ENCODE results near the gene TSPAN31.

The TSPAN31 gene

GRCh38 chr12:57775563-57776246 is 30.9 kb downstream of the TSPAN31 start:
- Histone ChIP-seq H3K27ac (ENCODE audit: low read length) (no peak overlapping the region), H3K27me3 (ENCODE audit: low read depth, low read length) (no peaks in the 10 kb centered on the region), H3K4me3 (ENCODE audit: low read depth in 1 of 2, low read length in 2 of 2) (no peak overlapping the region), H3K36me3 (ENCODE audit: control insufficient read depth in 1 of 2, insufficient read depth in 2 of 2, low read length in 2 of 2) (peaks cover 0 to 3% of the 10 kb centered on the region in 2 donors), H3K9me3 (ENCODE audit: control insufficient read depth in 1 of 2, low read length in 2 of 2) (no peaks in the 10 kb centered on the region), H3K4me1 (ENCODE audit: control insufficient read depth in 1 of 2, insufficient read depth in 2 of 2, low read length in 2 of 2) (peaks cover 0 to 17% of the 10 kb centered on the region in 2 donors)

GRCh38 chr12:57776247-57776587 is 31.4 kb downstream of the TSPAN31 start:
- peaks cover 0 to 12% of the 10 kb centered on the region in 2 donors for H3K4me1 ChIP-seq (ENCODE audit: control insufficient read depth in 1 of 2, insufficient read depth in 2 of 2, low read length in 2 of 2)
- H3K27ac ChIP-seq (ENCODE audit: low read length), result no peak overlapping the region

DNA sequence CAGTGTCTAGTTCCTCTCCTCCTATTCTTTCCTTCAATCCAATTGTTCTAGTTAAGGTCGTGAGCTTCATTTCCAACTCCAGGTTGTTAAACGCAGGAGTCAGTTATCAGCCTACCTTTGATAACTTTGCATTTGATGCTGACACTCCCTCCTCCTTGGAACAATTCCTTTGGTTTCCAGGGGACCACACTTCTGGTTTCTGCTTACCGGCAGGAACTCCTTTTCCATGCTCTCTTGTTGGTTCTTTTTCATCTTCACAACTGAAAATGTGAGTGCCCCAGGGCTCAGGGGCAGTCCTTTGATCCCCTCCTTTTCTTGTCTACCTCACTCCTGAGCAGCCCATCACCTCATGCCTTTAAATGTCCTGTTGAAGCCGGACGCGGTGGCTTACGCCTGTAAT is 32.5 kb downstream of the TSPAN31 start:
- peaks cover 0 to 9% of the 10 kb centered on the region in 2 donors for H3K4me1 ChIP-seq (ENCODE audit: control insufficient read depth in 1 of 2, insufficient read depth in 2 of 2, low read length in 2 of 2)
- H3K27me3 ChIP-seq (ENCODE audit: low read depth, low read length), result no peaks in the 10 kb centered on the region
- no peak overlapping the region for H3K4me3 ChIP-seq (ENCODE audit: low read depth in 1 of 2, low read length in 2 of 2)
- no peaks in the 10 kb centered on the region for H3K9me3 ChIP-seq (ENCODE audit: control insufficient read depth in 1 of 2, low read length in 2 of 2)
- no peak overlapping the region for H3K27ac ChIP-seq (ENCODE audit: low read length)
- H3K36me3 ChIP-seq (ENCODE audit: control insufficient read depth in 1 of 2, insufficient read depth in 2 of 2, low read length in 2 of 2), result peaks cover 0 to 3% of the 10 kb centered on the region in 2 donors

More at GRCh38 chr12:57776247-57776587, 31.4 kb downstream of the TSPAN31 start:
- no peaks in the 10 kb centered on the region for H3K9me3 ChIP-seq (ENCODE audit: control insufficient read depth in 1 of 2, low read length in 2 of 2)
- H3K4me3 ChIP-seq (ENCODE audit: low read depth in 1 of 2, low read length in 2 of 2), result no peak overlapping the region
- H3K27me3 ChIP-seq (ENCODE audit: low read depth, low read length), result no peaks in the 10 kb centered on the region
- peaks cover 0 to 3% of the 10 kb centered on the region in 2 donors for H3K36me3 ChIP-seq (ENCODE audit: control insufficient read depth in 1 of 2, insufficient read depth in 2 of 2, low read length in 2 of 2)

DNA sequence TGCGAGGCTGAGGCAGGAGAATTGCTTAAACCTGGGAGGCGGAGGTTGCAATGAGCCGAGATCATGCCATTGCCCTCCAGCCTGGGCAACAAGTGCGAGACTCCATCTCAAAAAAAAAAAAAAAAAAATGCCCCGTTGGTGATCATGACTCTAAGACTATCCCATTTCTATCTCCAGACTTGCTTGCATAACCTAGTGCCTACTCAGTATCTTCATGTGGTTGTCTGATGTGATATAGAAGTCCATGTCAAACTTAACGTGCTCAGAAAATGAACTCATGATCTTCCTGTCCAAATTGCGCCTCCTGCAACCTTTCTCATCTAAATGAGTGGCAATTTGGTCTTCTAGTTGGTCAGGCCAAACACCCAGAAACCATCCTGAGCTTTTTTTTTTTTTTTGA is 33.1 kb downstream of the TSPAN31 start:
- Histone ChIP-seq H3K27ac (ENCODE audit: low read length) (no peak overlapping the region), H3K9me3 (ENCODE audit: control insufficient read depth in 1 of 2, low read length in 2 of 2) (no peaks in the 10 kb centered on the region), H3K4me3 (ENCODE audit: low read depth in 1 of 2, low read length in 2 of 2) (no peak overlapping the region), H3K27me3 (ENCODE audit: low read depth, low read length) (no peaks in the 10 kb centered on the region), H3K36me3 (ENCODE audit: control insufficient read depth in 1 of 2, insufficient read depth in 2 of 2, low read length in 2 of 2) (peaks cover 0 to 3% of the 10 kb centered on the region in 2 donors), H3K4me1 (ENCODE audit: control insufficient read depth in 1 of 2, insufficient read depth in 2 of 2, low read length in 2 of 2) (peaks cover 0 to 9% of the 10 kb centered on the region in 2 donors)

- no peak overlapping the region for H3K4me3 ChIP-seq (ENCODE audit: low read depth in 1 of 2, low read length in 2 of 2)
- H3K36me3 ChIP-seq (ENCODE audit: control insufficient read depth in 1 of 2, insufficient read depth in 2 of 2, low read length in 2 of 2), result peaks cover 0 to 3% of the 10 kb centered on the region in 2 donors
- H3K9me3 ChIP-seq (ENCODE audit: control insufficient read depth in 1 of 2, low read length in 2 of 2), result no peaks in the 10 kb centered on the region
- no peaks in the 10 kb centered on the region for H3K27me3 ChIP-seq (ENCODE audit: low read depth, low read length)
- H3K4me1 ChIP-seq (ENCODE audit: control insufficient read depth in 1 of 2, insufficient read depth in 2 of 2, low read length in 2 of 2), result peaks cover 0 to 16% of the 10 kb centered on the region in 2 donors
- no peak overlapping the region for H3K27ac ChIP-seq (ENCODE audit: low read length)
These were observed 34.9 kb downstream of the TSPAN31 start for GRCh38 chr12:57779736-57780135.

DNA sequence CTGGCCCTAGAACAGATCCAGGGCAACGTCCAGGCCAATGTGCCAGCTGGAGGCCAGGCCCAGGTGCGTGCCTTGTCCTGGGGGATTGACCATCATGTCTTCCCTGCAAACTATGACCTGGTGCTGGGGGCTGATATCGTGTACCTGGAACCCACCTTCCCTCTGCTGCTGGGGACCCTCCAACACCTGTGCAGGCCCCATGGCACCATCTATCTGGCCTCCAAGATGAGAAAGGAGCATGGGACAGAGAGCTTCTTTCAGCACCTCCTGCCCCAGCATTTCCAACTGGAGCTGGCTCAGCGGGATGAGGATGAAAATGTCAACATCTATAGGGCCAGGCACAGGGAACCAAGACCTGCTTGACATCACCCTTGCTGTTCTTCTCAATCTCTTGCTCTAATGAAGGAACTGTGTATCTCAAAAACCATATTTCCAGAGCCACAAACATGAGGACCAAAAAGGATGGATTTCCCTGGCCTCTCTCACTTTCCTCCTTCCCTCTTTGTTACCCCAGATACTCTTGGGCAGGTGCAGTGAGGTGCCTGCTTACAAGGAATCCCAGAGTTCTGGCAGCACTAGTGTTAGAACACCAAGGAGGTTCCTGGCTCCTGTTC is 35.6 kb downstream of the TSPAN31 start:
- no peaks in the 10 kb centered on the region for H3K9me3 ChIP-seq (ENCODE audit: control insufficient read depth in 1 of 2, low read length in 2 of 2)
- no peak overlapping the region for H3K27ac ChIP-seq (ENCODE audit: low read length)
- no peak overlapping the region for H3K4me3 ChIP-seq (ENCODE audit: low read depth in 1 of 2, low read length in 2 of 2)
- H3K36me3 ChIP-seq (ENCODE audit: control insufficient read depth in 1 of 2, insufficient read depth in 2 of 2, low read length in 2 of 2), result peaks cover 0 to 3% of the 10 kb centered on the region in 2 donors
- peaks cover 0 to 16% of the 10 kb centered on the region in 2 donors for H3K4me1 ChIP-seq (ENCODE audit: control insufficient read depth in 1 of 2, insufficient read depth in 2 of 2, low read length in 2 of 2)
- no peaks in the 10 kb centered on the region for H3K27me3 ChIP-seq (ENCODE audit: low read depth, low read length)

DNA sequence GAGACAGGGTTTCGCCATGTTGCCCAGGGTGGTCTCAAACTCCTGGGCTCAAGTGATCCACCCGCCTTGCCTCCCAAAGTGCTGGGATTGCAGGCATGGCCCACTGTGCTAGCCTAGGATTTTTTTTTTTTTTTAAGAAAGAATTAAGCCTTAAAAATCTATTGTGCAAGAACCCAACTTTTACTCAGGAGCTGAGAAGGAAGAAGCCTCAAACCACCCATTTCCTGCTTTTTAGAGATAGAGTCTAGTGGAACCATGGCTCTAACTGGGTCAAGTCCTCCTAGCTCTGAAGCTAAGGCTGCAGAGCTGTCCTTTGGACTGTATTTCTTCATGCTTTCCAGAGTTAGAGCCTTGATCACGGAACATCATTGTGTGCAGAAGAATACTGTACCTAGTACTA is 36.4 kb downstream of the TSPAN31 start:
- H3K4me1 ChIP-seq (ENCODE audit: control insufficient read depth in 1 of 2, insufficient read depth in 2 of 2, low read length in 2 of 2), result peaks cover 0 to 16% of the 10 kb centered on the region in 2 donors
- H3K36me3 ChIP-seq (ENCODE audit: control insufficient read depth in 1 of 2, insufficient read depth in 2 of 2, low read length in 2 of 2), result peaks cover 5 to 8% of the 10 kb centered on the region in 2 donors
- no peak overlapping the region for H3K4me3 ChIP-seq (ENCODE audit: low read depth in 1 of 2, low read length in 2 of 2)
- H3K27ac ChIP-seq (ENCODE audit: low read length), result no peak overlapping the region
- H3K9me3 ChIP-seq (ENCODE audit: control insufficient read depth in 1 of 2, low read length in 2 of 2), result no peaks in the 10 kb centered on the region
- no peaks in the 10 kb centered on the region for H3K27me3 ChIP-seq (ENCODE audit: low read depth, low read length)

GRCh38 chr12:57781801-57782200 is 37.0 kb downstream of the TSPAN31 start:
- peaks cover 0 to 16% of the 10 kb centered on the region in 2 donors for H3K4me1 ChIP-seq (ENCODE audit: control insufficient read depth in 1 of 2, insufficient read depth in 2 of 2, low read length in 2 of 2)
- no peak overlapping the region for H3K4me3 ChIP-seq (ENCODE audit: low read depth in 1 of 2, low read length in 2 of 2)
- H3K27me3 ChIP-seq (ENCODE audit: low read depth, low read length), result no peaks in the 10 kb centered on the region
- no peak overlapping the region for H3K27ac ChIP-seq (ENCODE audit: low read length)
- H3K9me3 ChIP-seq (ENCODE audit: control insufficient read depth in 1 of 2, low read length in 2 of 2), result no peaks in the 10 kb centered on the region
- H3K36me3 ChIP-seq (ENCODE audit: control insufficient read depth in 1 of 2, insufficient read depth in 2 of 2, low read length in 2 of 2), result peaks cover 11 to 14% of the 10 kb centered on the region in 2 donors

DNA sequence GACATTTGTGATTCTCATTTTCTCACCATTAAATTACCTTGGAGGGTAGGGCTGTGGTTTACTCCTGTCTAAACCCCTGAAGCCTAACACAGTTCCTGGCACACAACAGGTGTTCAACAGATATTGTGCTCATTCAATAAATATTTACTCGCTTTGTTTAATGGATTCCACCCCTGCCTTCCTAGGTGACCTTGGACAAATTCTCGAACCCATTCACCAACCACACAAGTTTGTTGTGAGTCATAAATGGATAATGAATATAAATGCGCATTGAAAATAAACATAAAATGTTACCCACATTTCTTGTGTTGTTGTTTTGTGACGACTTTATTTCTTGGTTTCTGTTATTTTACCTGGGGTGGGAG is 37.4 kb downstream of the TSPAN31 start:
- Histone ChIP-seq H3K36me3 (ENCODE audit: control insufficient read depth in 1 of 2, insufficient read depth in 2 of 2, low read length in 2 of 2) (peaks cover 15 to 16% of the 10 kb centered on the region in 2 donors), H3K27ac (ENCODE audit: low read length) (no peak overlapping the region), H3K4me3 (ENCODE audit: low read depth in 1 of 2, low read length in 2 of 2) (peak overlapping the region; percentile 86 to 87), H3K4me1 (ENCODE audit: control insufficient read depth in 1 of 2, insufficient read depth in 2 of 2, low read length in 2 of 2) (peaks cover 0 to 16% of the 10 kb centered on the region in 2 donors), H3K27me3 (ENCODE audit: low read depth, low read length) (no peaks in the 10 kb centered on the region), H3K9me3 (ENCODE audit: control insufficient read depth in 1 of 2, low read length in 2 of 2) (no peaks in the 10 kb centered on the region)

- peak within 1 kb of the TSS; percentile 86 to 87 for H3K4me3 ChIP-seq (ENCODE audit: low read depth in 1 of 2, low read length in 2 of 2)
- peaks cover 0 to 16% of the 10 kb centered on the region in 2 donors for H3K4me1 ChIP-seq (ENCODE audit: control insufficient read depth in 1 of 2, insufficient read depth in 2 of 2, low read length in 2 of 2)
- H3K9me3 ChIP-seq (ENCODE audit: control insufficient read depth in 1 of 2, low read length in 2 of 2), result no peaks in the 10 kb centered on the region
- peaks cover 16 to 21% of the 10 kb centered on the region in 2 donors for H3K36me3 ChIP-seq (ENCODE audit: control insufficient read depth in 1 of 2, insufficient read depth in 2 of 2, low read length in 2 of 2)
- peak within 1 kb of the TSS; percentile 50 for H3K27ac ChIP-seq (ENCODE audit: low read length)
- no peaks in the 10 kb centered on the region for H3K27me3 ChIP-seq (ENCODE audit: low read depth, low read length)
These were observed 38.0 kb downstream of the TSPAN31 start, which contains the start of gene TSFM for GRCh38 chr12:57782608-57783465. TSFM (plus strand) TSS chr12:57782787; CDS start chr12:57782802, 15 bp downstream.

DNA sequence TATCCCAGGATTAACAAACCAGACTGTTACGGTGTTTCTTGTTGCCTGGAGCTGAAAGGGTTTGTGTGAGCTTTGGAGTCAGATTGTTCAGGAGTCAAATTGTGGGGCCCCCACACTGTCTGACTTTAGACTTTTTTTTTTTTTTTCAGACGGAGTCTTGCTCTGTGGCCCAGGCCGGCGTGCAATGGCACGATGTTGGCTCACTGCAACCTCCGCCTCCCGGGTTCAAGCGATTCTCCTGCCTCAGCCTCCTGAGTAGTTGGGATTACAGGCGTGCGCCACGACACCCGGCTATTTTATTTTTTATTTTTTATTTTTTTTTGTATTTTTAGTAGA is 38.6 kb downstream of the TSPAN31 start:
- H3K27ac ChIP-seq (ENCODE audit: low read length), result no peak overlapping the region
- peaks cover 0 to 16% of the 10 kb centered on the region in 2 donors for H3K4me1 ChIP-seq (ENCODE audit: control insufficient read depth in 1 of 2, insufficient read depth in 2 of 2, low read length in 2 of 2)
- no peaks in the 10 kb centered on the region for H3K27me3 ChIP-seq (ENCODE audit: low read depth, low read length)
- peaks cover 16 to 25% of the 10 kb centered on the region in 2 donors for H3K36me3 ChIP-seq (ENCODE audit: control insufficient read depth in 1 of 2, insufficient read depth in 2 of 2, low read length in 2 of 2)
- peak overlapping the region; percentile 86 to 87 for H3K4me3 ChIP-seq (ENCODE audit: low read depth in 1 of 2, low read length in 2 of 2)
- H3K9me3 ChIP-seq (ENCODE audit: control insufficient read depth in 1 of 2, low read length in 2 of 2), result no peaks in the 10 kb centered on the region
